HG03280 (cell line): Measurements from ENCODE around the gene CFAP45.

Experiments
- ATAC-seq: cut with Tn5 transposase; IDR thresholded peaks from one replicate; pipeline ENCODE4 v1.9.1; 2021; ENCODE audit warnings: mild to moderate bottlenecking, moderate library complexity; ENCODE audit not compliant: unreplicated experiment

Gene CFAP45

GRCh38 chr1:159828581-159829272, 71.2 kb downstream of the CFAP45 start:
- no peak for ATAC-seq

DNA sequence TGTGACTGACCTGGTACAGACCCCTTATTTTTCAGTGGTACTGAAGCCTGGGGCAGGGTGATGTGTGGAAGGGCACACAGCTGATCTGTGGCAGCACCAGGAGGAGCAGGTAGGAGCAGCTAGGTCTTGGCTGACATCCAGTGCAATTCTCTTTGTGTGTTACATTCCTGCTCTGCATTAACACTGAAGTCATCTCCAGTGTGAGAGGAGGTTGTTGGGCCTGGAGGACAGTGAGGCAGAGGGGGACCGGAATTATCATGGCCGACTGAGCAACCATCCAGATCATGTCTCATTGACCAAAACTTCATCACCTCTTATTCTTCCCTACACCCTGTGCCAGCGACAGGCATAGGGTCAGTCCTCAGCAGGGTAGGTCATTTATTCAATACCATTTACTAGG, 71.8 kb downstream of the CFAP45 start:
- no peak for ATAC-seq

- no peak for ATAC-seq
Measured at GRCh38 chr1:159827549-159827948, 72.4 kb downstream of the CFAP45 start.

DNA sequence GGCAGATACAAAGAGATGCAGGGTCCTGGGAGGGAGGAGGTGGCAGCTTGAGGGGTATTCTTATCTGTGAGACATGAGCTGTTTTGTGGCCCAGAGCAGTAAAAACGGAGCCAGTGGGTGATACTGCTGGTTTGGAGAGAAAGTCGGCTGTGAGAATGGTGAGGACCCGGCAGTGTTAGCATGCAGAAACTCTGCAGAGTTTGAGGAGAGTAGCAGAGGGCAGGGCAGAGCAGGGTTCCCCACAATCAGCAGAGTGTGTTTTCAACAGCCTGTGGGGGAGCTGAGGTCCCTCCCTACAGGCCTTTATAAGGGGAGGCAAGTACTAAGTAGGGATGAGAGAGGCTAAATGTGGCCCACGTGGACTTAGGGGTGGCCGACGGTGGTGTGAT, 72.9 kb downstream of the CFAP45 start:
- no peak for ATAC-seq

DNA sequence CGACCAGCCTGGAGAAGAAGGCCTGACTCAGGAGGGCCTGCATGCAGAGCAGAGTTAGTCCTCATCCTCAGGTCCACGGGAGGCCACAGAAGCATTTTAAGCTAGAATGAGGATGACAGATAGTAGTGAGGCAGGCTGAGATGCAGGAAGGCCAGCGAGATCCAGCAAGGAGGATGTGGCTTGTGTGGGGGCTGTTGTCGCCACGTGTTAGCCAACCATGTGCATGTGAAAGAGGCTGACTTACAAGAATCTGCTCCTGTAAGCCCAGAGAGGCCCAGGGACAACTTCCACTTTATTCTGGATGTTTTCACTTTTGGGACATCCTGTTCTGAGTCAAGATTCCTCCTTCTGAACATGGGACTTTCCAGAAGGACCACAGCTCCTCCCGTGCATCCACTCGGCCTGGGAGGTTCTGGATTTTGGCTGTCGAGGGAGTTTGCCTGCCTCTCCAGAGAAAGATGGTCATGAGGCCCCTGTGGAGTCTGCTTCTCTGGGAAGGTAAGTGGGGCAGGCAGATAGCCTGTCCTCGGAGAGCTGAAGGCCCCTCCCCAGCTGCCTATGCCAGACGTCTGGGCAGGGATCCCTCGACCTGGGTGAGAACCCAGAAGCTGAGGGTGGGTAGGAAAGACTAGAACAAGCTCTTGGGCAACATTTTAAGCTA, 73.4 kb downstream of the CFAP45 start, which contains the start of gene SLAMF8:
SLAMF8 (plus strand) TSS at position 433 of the 661 bp plus-strand sequence; CDS start at position 459, 26 bp downstream.
- no peak for ATAC-seq

DNA sequence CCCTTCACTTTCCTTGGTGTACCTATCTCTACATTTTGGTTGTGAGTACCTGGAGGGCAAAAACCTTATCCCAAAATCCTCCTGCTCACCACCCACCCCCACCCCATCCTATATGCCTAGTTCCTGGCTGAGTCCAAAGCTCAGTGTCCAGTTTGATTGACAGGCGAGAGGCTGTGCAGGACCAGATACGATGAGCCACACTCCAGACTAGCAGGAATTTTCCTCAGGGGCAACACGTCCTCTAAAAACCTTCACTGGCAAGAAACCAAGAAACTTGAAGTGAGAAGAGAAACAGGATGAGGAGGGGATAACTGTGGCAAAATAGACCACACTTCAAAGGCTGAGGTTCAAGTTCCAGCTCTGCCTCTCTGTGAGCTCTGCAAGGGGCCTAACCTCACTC, 74.4 kb downstream of the CFAP45 start:
- ATAC-seq: no peak

GRCh38 chr1:159823406-159823805, 76.6 kb downstream of the CFAP45 start:
- ATAC-seq: no peak
